HG02571 (cell line): Measurements from ENCODE around the gene RAB10.
"Not testable (repeated sequence)": the region's sequence is repeated elsewhere in the genome, so short reads cannot be mapped to it uniquely, and the experiment has no call there.

Experiments
- ATAC-seq: cut with Tn5 transposase; IDR thresholded peaks from one replicate; pipeline ENCODE4 v1.9.1; 2021; ENCODE audit warnings: mild to moderate bottlenecking, moderate library complexity; ENCODE audit not compliant: unreplicated experiment

Gene RAB10

DNA sequence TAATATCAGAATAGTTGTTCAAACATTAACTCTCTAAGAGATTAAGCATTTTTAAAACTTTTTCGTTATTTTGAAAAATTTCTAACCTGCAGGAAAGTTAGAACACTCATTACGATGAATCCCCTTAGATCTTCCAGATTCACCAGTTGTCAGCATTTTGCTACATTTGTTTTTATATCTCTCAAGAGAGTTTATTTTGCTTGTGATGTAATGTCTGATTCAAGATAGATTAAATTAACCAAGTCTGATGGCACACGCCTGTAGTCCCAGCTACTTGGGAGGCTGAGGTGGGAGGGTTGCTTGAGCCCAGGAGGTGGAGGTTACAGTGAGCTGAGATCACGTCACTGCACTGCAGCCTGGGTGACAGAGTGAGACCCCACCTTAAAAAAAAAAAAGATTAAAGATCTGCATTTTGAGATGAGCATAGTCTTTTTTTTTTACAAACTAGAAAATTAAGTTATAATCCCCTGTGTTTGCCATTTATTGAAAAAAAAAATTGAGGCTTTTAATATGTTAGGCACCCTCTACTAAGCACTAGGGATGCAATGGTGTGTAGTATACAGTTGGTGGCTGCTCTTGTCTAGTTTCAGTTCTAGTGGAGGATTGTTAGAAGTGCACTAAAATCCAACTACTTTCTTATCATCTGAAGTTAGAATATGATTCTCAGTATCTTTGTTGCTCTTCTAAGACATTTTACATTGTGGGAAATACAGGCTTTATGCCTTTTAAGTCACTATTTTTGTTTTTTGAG lies 20.9 kb downstream of the RAB10 start:
- no peak for ATAC-seq

DNA sequence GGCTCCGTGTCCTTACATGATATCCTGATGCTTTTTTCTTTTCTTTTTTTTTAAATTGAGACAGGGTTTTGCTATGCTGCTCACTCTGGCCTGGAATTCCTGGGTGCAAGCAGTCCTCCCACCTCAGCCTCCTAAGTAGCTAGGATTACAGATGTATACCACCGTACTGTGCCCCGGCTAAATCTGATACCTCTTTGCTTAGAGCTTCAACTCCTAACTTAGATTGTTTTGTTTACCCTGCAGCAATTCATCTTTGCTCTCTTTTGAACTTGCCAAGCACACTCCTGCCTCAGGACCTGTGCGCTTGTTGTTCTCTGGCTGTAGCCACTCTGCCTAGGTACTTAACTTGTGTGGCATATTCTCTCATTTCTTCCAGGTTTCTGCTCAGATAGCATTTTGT lies 24.5 kb downstream of the RAB10 start:
- ATAC-seq = no peak

DNA sequence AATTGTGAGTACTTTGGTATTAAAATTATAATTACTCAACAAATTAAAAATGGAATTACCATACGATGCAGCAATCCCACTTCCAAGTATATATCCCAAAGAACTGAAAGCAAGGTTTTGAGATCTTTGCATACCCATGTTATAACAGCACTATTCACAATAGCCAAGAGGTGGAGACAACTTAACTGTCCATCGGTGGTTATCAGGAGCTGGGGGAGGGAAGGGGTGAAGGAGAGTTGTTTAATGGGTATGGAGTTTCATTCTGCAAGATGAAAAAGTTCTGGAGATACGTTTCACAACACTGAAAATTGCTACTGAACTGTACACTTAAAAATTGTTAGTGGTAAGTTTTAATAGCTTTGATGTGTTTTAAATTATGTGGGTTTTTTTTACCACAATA lies 25.7 kb downstream of the RAB10 start:
- ATAC-seq = no peak

DNA sequence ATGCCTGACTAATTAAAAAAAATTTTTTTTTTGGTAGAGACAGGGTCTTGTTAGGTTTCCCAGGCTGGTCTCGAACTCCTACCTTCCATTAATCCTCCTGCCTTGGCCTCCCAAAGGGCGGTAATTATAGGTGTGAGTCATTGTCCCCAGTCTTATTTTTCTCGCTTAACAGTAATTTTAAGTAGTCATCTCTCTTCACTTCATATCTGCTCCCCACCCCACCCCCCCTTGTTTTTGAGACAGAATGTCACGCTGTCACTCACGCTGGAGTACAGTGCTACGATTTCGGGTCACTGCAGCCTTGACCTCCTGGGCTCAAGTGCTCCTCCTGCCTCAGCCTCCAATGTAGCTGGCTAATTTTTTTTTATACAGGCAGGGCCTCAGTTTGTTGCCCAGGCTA lies 27.7 kb downstream of the RAB10 start:
- no peak for ATAC-seq

DNA sequence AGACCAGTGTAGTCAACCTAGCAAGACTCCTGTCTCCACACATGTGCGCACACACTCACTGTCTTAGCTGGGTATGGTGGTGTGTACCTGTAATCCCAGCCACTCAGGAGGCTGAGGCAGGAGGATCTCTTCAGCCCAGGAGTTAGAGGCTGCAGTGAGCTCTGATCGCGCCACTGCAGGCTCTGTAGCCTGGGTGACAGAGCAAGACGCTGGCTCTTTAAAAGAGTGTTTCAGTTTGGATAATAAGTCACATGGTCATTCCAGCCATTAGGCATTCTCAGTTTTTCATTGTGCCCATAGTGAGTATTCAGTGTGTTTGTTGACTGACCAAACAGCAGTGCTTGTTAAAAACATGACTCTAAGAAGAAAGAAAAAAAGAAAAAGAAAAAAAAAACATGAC lies 31.0 kb downstream of the RAB10 start:
- no peak for ATAC-seq

DNA sequence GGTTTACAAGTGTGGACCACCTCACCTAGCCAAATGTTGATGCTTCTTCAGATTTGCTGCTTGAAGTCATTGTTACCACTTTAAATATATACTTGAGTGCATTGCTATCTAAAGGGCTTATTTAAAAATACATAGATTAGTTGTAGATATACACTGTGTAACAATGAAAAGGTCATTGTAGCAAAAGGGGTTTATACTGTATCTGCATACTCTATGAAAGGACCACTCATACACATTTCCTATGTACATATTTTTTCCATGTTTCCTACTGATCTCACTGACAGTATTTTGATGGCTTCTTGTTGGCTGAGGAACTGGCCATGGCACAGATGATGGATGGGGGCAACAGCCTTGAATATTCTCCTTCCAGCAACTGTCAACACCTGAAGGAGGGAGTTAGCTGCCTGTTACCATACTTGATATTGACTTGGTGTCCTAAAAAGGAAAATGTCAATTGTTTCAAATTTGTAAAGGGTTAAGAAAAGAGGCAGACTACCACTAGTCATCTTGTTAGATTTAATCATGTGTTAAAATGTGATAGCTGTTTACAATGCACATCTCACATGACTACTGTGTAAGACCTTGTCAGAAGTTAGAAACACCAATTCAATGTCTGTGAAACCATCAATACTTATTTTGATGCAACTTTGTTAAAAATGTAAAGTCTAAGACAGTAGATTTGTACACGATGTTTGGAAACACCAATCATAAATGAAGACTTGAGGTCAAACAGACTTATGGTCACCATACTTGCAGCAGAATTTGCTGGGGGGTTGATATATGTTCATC lies 33.5 kb downstream of the RAB10 start:
- no peak for ATAC-seq

DNA sequence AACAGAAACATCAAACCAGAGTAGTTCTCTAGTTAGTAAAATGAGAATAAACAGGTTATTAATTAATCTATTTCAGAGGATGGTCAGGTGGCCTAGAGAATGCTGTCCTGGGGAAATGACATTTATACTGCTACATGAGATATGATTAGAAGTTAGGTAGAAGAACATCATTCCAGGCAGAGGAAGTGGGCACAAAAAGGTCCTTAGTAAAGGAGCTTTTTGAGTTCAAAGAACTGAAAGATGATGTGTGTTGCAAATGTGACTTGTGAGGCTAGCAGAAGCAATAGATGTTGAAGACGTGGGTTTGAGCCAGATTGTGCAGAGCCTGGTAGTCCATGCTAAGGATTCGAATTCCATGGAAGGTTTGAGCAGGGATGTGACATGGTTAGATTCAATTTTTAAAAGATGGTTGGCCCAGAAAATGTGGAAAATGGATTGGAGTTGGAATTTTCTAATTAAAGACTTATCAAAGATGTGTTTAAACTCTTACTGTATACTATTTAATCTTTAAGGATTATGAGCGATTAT lies 34.2 kb downstream of the RAB10 start:
- no peak for ATAC-seq

DNA sequence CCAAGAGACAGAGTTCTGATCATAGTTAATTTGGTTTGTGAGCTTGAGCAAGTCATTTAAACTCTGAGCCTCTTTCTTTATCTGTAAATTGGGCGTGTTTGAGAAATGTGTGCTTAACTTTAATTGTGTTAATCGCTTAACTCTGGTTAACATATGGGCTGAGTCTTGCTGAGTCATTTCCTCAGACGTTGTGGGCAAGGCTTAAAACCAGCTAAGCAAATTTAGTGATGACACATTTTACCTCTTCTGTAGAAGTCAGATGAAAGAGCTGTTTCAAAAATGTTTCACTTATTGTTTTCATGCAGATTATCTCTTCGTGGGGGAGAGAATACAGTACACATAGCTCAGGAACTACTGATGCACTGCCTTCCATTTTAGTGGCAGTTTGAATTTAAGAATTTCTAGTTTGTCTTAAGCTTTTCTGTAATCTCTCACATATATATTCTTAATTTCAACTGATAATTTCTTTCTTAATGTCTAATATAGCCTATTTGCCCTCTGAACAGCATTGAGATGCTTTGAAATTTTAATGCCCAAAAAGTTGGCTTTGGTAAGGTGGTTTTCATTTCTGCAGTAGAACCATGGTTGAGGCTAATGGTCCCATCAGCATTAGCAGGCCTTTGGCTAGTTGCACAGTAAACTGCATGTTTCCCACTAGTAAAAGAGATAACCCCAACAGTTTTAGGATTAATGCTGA lies 34.9 kb downstream of the RAB10 start:
- peak; percentile 81 for ATAC-seq

DNA sequence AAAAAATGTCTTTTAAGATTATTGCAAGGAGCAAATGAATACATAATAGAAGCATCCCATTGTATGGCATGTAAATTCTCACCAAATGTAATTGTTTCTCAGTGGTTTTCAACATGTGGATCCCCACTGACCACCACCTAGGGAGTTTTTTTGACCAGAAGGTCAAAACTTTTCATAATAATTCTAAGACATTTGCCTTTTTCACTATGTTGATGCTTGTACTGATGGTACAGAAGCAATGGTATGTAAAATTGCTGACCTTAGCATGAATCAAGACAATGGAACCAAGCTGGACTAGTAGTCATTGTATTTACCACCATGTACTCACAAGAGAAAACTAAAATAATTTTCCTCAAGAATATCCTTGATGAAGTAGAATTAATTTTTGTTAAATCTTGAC lies 36.8 kb downstream of the RAB10 start:
- ATAC-seq = no peak

DNA sequence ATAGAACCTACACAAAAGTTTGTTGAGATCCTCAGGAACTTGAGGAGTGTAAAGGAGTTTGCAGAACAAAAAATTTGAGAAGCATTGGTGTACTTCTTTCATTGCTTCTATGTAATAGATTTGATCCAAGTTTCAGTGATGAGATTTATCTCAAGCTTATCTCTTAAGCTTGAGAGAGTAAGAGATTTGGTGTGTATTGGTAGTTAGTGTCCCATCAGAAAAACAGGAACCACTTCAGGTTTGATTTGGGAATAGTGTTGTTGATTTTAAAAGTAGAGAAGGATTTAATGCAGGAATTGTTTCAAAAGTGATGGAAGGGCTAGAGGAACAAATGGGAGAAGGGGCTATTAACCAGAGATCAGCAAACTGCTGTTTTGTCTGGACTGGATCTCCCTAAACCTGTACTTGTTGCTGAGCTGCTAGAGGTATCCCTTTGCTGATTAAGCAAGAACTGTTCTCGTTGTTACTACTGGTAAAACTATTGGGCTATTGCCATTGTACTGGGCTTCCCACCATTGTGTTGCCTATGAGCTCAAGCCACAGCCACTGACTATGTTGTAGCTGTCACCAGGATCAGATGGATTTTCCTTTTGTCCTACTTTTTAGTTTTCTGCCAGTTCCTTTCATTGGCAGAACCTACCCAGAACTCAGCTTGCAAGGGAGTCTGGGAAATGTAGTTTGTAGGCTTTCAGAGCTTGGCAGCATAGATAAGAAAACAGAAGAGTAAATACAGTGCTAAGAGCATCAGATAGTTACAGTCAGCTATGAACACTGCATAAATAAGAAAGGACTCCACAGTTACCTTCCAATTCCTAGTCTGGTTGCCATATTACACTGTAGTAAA lies 39.3 kb downstream of the RAB10 start:
- no peak for ATAC-seq

DNA sequence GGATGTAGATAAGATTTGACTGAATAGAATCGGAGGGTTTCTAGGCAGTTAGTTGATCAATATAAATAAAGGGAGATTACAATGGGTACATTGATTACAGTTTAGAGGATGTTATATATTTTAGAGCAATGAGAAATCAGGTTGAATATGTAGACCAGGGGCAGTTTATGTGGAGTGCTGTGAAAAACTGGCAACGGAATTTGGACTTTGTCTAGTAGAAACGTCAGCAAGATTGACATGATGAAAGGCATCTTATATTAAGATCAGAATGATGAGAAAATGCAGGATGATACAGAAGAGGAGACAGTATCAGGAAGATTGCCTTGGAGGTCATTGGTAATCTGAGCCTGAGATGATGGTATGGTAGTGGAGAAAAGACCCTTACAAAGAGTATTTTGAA lies 39.9 kb downstream of the RAB10 start:
- no peak for ATAC-seq

DNA sequence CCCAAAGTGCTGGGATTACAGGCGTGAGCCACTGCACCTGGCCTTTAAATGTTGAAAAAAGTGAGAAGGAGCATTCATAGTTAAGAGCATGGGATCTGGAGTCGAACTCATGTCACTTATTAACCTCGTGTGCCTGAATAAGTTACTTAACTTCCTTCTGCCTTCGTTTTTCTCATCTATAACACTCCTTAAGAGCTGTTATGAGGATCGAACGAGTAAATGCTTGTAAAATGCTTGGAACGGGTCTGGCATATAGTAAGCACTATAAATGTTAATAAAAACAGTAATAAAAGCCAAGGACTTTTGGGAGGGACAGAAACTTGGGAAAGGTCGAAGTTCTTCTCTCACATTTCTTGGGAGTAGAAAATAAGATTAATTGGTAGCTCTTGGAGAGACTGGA lies 40.8 kb downstream of the RAB10 start:
- no peak for ATAC-seq

DNA sequence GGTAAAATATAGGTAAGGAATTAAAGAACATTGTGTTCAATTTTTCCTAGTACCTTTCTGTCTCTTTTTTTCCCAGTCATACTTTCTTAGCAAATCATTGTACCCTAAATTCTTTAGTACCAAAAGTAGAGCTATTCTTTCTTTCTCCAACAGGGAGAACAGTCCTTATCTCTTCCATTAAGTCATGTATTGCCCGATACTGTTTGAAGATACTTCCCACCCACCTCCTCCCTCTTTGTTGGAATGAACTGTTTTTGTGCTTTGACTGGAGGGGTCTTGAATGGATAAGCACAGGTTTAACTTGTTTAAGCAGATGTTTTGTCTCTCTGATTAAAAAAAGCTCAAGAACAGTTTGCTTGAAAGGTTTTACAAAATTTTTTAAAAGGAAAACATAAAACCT lies 41.3 kb downstream of the RAB10 start:
- ATAC-seq = no peak

DNA sequence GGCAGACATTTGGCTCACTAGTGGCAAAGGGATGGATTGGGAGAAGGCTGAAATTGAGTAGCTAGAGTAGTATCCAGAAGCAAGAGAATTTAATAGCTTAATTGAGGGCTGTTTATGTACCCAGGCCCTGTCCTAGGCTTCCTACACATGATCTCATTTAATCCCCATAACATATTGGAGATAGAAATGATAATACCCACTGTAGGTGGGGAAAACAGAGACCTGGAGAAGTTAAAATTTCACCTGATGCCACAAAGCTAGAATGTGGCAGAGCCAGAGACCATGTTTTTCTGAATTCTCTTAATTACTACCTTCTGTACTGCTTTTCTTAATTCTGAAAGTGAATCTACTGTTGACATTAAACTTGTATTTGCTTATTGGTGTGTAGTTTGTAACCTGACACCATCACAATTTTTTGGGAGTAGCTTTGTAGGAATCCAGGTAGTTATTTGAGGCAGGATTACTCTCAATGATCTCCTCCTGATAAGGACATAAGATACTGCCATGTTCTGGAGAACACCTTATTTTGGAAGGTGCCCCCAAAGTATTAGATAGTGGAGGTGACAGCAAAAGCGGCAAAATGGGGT lies 42.2 kb downstream of the RAB10 start:
- ATAC-seq = no peak

DNA sequence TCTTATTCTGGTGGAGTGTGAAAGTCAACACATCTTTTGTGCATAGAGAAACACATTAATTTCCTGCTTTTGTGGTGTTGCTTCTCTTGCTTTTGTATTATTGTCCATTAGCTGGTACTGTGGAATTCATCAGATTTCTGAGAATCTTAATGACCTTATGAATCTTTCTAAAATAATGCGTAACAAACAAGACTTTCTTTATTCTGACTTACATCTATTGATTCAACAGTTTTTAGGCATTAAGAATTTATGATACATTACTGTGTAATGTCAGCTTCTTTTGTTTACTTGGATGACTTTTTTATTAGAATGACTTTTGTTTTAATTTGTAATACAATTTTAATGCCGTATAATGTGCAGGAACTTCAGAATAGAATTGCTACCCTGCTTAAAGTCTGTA lies 43.4 kb downstream of the RAB10 start:
- no peak for ATAC-seq

DNA sequence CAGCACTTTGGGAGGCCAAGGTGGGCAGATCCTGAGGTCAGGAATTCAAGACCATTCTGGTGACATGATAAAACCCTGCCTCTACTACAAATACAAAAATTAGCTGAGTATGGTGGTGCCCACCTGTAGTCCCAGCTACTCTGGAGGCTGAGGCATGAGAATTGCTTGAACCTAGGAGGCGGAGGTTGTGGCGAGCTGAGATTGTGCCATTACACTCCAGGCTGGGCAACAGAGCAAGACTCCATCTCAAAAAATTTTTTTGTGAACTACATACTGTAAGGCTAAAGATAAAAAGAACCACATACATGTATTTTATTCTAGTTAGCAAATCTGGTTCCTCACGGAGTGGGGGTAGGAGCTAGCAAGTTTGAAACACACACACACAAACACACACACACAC lies 45.1 kb downstream of the RAB10 start:
- no peak for ATAC-seq

DNA sequence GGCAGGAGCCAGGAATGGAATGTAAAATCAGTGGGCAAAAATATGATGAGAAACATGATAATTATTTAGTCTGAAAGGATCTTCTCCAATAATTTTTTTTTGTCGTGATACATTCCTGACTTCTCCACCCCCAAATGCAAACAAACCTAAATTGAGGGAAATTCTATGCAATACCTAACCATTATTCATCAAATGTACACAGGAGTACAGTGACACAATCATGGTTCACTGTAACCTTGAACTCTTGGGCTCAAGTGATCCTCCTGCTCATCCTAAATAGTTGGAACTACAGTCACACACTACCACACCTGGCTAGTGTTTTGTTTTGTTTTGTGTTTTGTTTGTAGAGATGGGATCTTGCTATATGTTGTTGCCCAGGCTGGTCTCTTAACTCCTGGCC lies 46.5 kb downstream of the RAB10 start:
- no peak for ATAC-seq

DNA sequence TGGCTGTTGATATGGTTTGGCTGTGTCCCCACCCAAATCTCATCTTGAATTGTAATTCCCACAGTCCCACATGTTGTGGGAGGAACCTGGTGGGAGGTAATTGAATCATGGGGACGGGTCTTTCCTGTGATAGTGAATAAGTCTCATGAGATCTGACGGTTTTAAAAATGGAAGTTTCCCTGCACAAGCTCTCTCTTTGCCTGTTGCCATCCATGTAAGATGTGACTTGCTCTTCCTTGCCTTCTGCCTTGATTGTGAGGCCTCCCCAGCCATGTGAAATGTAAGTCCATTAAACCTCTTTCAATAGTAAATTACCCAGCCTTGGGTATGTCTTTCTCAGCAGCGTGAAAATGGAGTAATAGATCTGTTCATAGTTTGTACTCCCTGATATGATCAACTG lies 47.0 kb downstream of the RAB10 start:
- not testable (repeated sequence) for ATAC-seq

DNA sequence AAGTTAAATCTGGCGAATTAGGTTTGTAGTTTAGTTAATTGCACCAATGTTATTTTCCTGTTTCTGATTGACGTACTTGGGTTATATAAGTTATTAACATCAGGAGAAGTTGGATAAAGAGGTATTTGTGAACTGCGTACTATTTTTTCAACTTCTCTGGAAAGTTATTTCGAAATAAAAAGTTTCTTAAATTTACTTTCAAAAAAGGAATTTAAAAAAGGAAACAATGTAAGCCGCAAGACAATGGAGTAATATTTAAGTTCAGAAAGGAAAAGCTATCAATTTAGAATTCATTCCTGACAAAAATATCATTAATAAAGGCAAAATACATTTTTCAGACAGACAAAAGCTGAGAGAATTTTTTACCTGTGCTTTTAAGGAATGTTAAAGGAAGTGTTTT lies 47.7 kb downstream of the RAB10 start:
- ATAC-seq = no peak

DNA sequence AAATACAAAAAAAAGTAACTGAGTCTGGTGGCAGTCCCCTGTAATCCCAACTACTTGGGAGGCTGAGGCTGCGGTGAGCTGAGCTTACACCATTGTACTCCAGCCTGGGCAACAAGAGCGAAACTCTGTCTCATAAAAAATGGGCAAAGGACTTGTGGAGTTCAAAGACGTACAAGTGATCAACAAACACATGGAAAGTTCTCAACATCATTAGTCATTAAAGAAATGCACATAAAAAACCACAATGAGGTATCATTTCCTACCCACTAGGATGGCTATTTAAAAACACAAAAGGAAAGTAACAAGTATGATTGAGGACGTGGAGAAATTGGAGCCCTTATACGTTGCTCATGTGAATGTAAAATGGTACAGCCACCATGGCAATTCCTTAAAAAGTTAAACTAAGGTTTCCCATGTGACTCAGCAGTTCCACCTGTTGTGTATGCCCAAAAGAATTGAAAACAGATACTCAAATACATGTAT lies 52.3 kb downstream of the RAB10 start:
- no peak for ATAC-seq
